Measurements from ENCODE around the gene CCNF. TPM values are rescaled to one million over a fixed set of nuclear protein-coding genes. Genes with fewer than 3 reads are reported as not detected.

CCNF gene
- total and polyA plus RNA-seq, 4 donors, result 0.88 to 46.3 (median 1.8) TPM

- H3K9ac ChIP-seq (ENCODE audit: low read depth in 1 of 2, low read length in 2 of 2), result no peak overlapping the region
- no peak overlapping the region for H3K4me3 ChIP-seq (ENCODE audit: low read depth in 1 of 3, low read length in 3 of 3)
- TF ChIP-seq RXRA (IDR thresholded peaks at IDR 0.05) (no peak), HNF4A (conservative IDR thresholded peaks at IDR 0.05) (no peak), YY1 (IDR thresholded peaks at IDR 0.05) (no peak), CTCF (IDR thresholded peaks at IDR 0.05; ENCODE audit: low read depth, low read length, missing input control) (no peak), NR2F2 (IDR thresholded peaks at IDR 0.05) (no peak), GABPA (IDR thresholded peaks at IDR 0.05 in 1 of 2, conservative IDR thresholded peaks at IDR 0.05 in 1 of 2) (no peak)
These were observed 31.7 kb downstream of the CCNF start for GRCh38 chr16:2460916-2461315.

GRCh38 chr16:2462031-2462866 lies 33.0 kb downstream of the CCNF start:
- WGBS, result 95% methylated on average over 23 of the region's 23 CpGs
- DNase-seq (ENCODE audit: low spot score), result no peak
- H3K4me1 ChIP-seq (ENCODE audit: control insufficient read depth in 4 of 4, insufficient read depth in 4 of 4, low read length in 3 of 4), result peaks cover 7 to 20% (median 13%) of the 10 kb centered on the region in 4 donors
- H3K4me3 ChIP-seq (ENCODE audit: low read depth in 1 of 3, low read length in 3 of 3), result no peak overlapping the region
- H3K9me3 ChIP-seq (ENCODE audit: control insufficient read depth in 4 of 4, low read length in 3 of 4), result no peaks in the 10 kb centered on the region
- H3K27me3 ChIP-seq (ENCODE audit: control insufficient read depth in 4 of 4, insufficient read depth in 4 of 4, low read length in 3 of 4), result no peaks in the 10 kb centered on the region
- TF ChIP-seq ZBTB33 (IDR thresholded peaks at IDR 0.05) (no peak), EGR1 (IDR thresholded peaks at IDR 0.05; ENCODE audit: low read depth in 2 of 2) (no peak), CTCF (IDR thresholded peaks at IDR 0.05; ENCODE audit: low read depth, low read length, missing input control) (no peak), RXRA (IDR thresholded peaks at IDR 0.05) (no peak), REST (IDR thresholded peaks at IDR 0.05) (no peak), GABPA (IDR thresholded peaks at IDR 0.05 in 1 of 2, conservative IDR thresholded peaks at IDR 0.05 in 1 of 2) (no peak), ATF3 (IDR thresholded peaks at IDR 0.05) (no peak), TAF1 (conservative IDR thresholded peaks at IDR 0.05) (no peak), RAD21 (IDR thresholded peaks at IDR 0.05) (no peak), YY1 (IDR thresholded peaks at IDR 0.05) (no peak)
- no peak overlapping the region for H3K9ac ChIP-seq (ENCODE audit: low read depth in 1 of 2, low read length in 2 of 2)
- H3K27ac ChIP-seq (ENCODE audit: low read depth in 1 of 2, low read length in 2 of 2), result no peak overlapping the region
- no peaks in the 10 kb centered on the region for H3K36me3 ChIP-seq (ENCODE audit: control insufficient read depth in 4 of 4, insufficient read depth in 3 of 4, low read depth in 1 of 4, low read length in 3 of 4)

More at GRCh38 chr16:2460916-2461315, 31.7 kb downstream of the CCNF start:
- WGBS, result 89% methylated on average over 13 of the region's 13 CpGs
- H3K9me3 ChIP-seq (ENCODE audit: control insufficient read depth in 4 of 4, low read length in 3 of 4), result no peaks in the 10 kb centered on the region
- no peaks in the 10 kb centered on the region for H3K36me3 ChIP-seq (ENCODE audit: control insufficient read depth in 4 of 4, insufficient read depth in 3 of 4, low read depth in 1 of 4, low read length in 3 of 4)
- no peak for DNase-seq (ENCODE audit: low spot score)
- H3K27ac ChIP-seq (ENCODE audit: low read depth in 1 of 2, low read length in 2 of 2), result no peak overlapping the region
- no peaks in the 10 kb centered on the region for H3K27me3 ChIP-seq (ENCODE audit: control insufficient read depth in 4 of 4, insufficient read depth in 4 of 4, low read length in 3 of 4)
- peaks cover 7 to 18% (median 11%) of the 10 kb centered on the region in 4 donors for H3K4me1 ChIP-seq (ENCODE audit: control insufficient read depth in 4 of 4, insufficient read depth in 4 of 4, low read length in 3 of 4)
